K562 (cell line): ENCODE measurements around the gene KCNN3. TPM values are rescaled to one million over a fixed set of nuclear protein-coding genes. Genes with fewer than 3 reads are reported as not detected.

Experiments used
- ATAC-seq: fragments of 200-7000 bp; cut with Tn5 transposase; 3 replicates; pipeline ENCODE4 v1.9.1; 2020; ENCODE audit warnings: moderate library complexity
- BruUV-seq: library from RNA; stranded (reverse); fragments of 400-500 nt; replicated peaks from 2 replicates; lab custom pipeline; 2021; lab: Mats Ljungman, UMichigan
- CTCF ChIA-PET: fragments of 300-600 bp; formaldehyde crosslinking; extraction: SDS; loops from one replicate; lab custom pipeline; 2021; ENCODE audit warnings: low intra/inter-chr PET ratio; lab: Yijun Ruan, JAX
- POLR2A ChIA-PET: fragments of 300-600, 350-650 bp; sonication (Branson Sonifier 250); formaldehyde crosslinking; extraction: SDS; loops from one replicate; lab custom pipeline; 2021; ENCODE audit warnings: antibody characterized with exemption, inconsistent platforms; lab: Yijun Ruan, JAX
- DNase-seq, 4 experiments: peaks; one replicate each; pipeline versions ENCODE4 v3.0.0 to v3.0.0-alpha.2; 2011 to 2018; ENCODE audit warnings: low spot score in 3 of 4, mixed read lengths in 3 of 4; ENCODE audit errors: extremely low read depth in 1 of 4
- FAIRE-seq: peaks from 2 replicates; lab custom pipeline; 2011; peaks lifted over from hg19 to GRCh38; lab: Jason Lieb, UNC
- H2AFZ ChIP-seq: 2 replicates; pipeline ENCODE4 v1.6.0; 2011; ENCODE audit warnings: low read depth, low read length, control low read depth, inconsistent platforms
- H3K27ac ChIP-seq: fragments of 200-600 bp; 3 replicates; pipeline ENCODE4 v1.8.0; 2011; ENCODE audit warnings: low read depth, mild to moderate bottlenecking, control low read depth, inconsistent platforms, low read length, moderate library complexity, mixed read lengths; ENCODE audit errors: extremely low read depth
- H3K27me3 ChIP-seq, 2 experiments: fragments of 300-600 bp in 1 of 2; 2 replicates in 1 of 2; 3 replicates in 1 of 2; pipeline versions ENCODE4 v1.6.0 to v1.8.0; 2011; ENCODE audit warnings: inconsistent platforms in 2 of 2, low read length in 2 of 2, mild to moderate bottlenecking in 1 of 2, mixed read lengths in 1 of 2, moderate library complexity in 1 of 2; ENCODE audit not compliant: control insufficient read depth in 2 of 2, insufficient read depth in 2 of 2
- H3K36me3 ChIP-seq: fragments of 300-600 bp; 3 replicates; pipeline ENCODE4 v1.8.0; 2011; ENCODE audit warnings: mild to moderate bottlenecking, low read length, inconsistent platforms; ENCODE audit not compliant: control insufficient read depth, insufficient read depth
- H3K4me1 ChIP-seq, 2 experiments: fragments of 200-600 bp in 1 of 2; replicated peaks in 1 of 2; 2 replicates in 1 of 2; 3 replicates in 1 of 2; pipeline versions ENCODE4 v1.5.1 to v1.8.0; 2011; ENCODE audit warnings: inconsistent platforms in 2 of 2, low read length in 2 of 2, mild to moderate bottlenecking in 1 of 2, mixed read lengths in 1 of 2, moderate library complexity in 1 of 2; ENCODE audit not compliant: control insufficient read depth in 2 of 2, insufficient read depth in 2 of 2
- H3K4me2 ChIP-seq: 2 replicates; pipeline ENCODE4 v1.6.1; 2011; ENCODE audit warnings: low read length, control low read depth, inconsistent platforms, mixed read lengths; ENCODE audit not compliant: insufficient read depth
- H3K4me3 ChIP-seq: fragments of 200-600 bp; sonication (generic), shearing (Covaris generic); 2 replicates; pipeline ENCODE4 v1.5.1; 2016; ENCODE audit warnings: control low read depth, inconsistent platforms
- H3K79me2 ChIP-seq: fragments of 200-600 bp; 3 replicates; pipeline ENCODE4 v1.8.0; 2011; ENCODE audit warnings: low read length, inconsistent platforms; ENCODE audit not compliant: control insufficient read depth, insufficient read depth
- H3K9ac ChIP-seq, 2 experiments: 2 replicates each; pipeline versions ENCODE4 v1.6.0 to v1.6.1; 2011; ENCODE audit warnings: low read depth in 2 of 2, low read length in 2 of 2, control low read depth in 1 of 2, inconsistent platforms in 1 of 2, mild to moderate bottlenecking in 1 of 2, mixed read lengths in 1 of 2; ENCODE audit not compliant: insufficient read depth in 1 of 2
- H3K9me1 ChIP-seq: one replicate; pipeline ENCODE4 v1.6.0; 2011; ENCODE audit warnings: inconsistent platforms, mild to moderate bottlenecking, low read length, moderate library complexity; ENCODE audit not compliant: control insufficient read depth, insufficient read depth
- H3K9me3 ChIP-seq: replicated peaks from 2 replicates; pipeline ENCODE4 v1.5.1; 2011; ENCODE audit warnings: low read depth, low read length, inconsistent platforms; ENCODE audit not compliant: control insufficient read depth, insufficient read depth
- H4K20me1 ChIP-seq: replicated peaks from 2 replicates; pipeline ENCODE4 v1.6.1; 2011; ENCODE audit warnings: low read length, inconsistent platforms, mixed read lengths; ENCODE audit not compliant: control insufficient read depth, insufficient read depth
- BCOR ChIP-seq: fragments of 450-650 bp; IDR thresholded peaks from 2 replicates; pipeline ENCODE4 v1.6.1; 2016
- DDX20 ChIP-seq: fragments of 450-650 bp; IDR thresholded peaks from 2 replicates; pipeline ENCODE4 v1.6.1; 2016; ENCODE audit warnings: missing genetic modification characterization, low read depth, mild to moderate bottlenecking, missing compliant biosample characterization, moderate library complexity
- E2F3 ChIP-seq: fragments of 250-450 bp; sonication (Bioruptor Pico); IDR thresholded peaks from 2 replicates; pipeline ENCODE4 v1.4.0; 2020; ENCODE audit warnings: mild to moderate bottlenecking
- ETV1 ChIP-seq: fragments of 450-650 bp; conservative IDR thresholded peaks from 2 replicates; pipeline ENCODE4 v1.6.1; 2016; ENCODE audit warnings: missing genetic modification characterization, control low read depth, low read depth, missing compliant biosample characterization
- IRF1 ChIP-seq: sonication (generic); formaldehyde crosslinking; IDR thresholded peaks from 2 replicates; pipeline ENCODE4 v1.8.0; 2022; ENCODE audit warnings: missing genetic modification reagents, mild to moderate bottlenecking, borderline replicate concordance
- KDM2B ChIP-seq: fragments of 250-450 bp; sonication (Bioruptor Pico); IDR thresholded peaks from 2 replicates; pipeline ENCODE4 v1.8.0; 2021; ENCODE audit warnings: mild to moderate bottlenecking, moderate library complexity
- MCM5 ChIP-seq: fragments of 450-650 bp; IDR thresholded peaks from 2 replicates; pipeline ENCODE4 v1.6.1; 2016; ENCODE audit warnings: low read depth
- NFIX ChIP-seq: fragments of 250-450 bp; sonication (Bioruptor Pico); IDR thresholded peaks from 2 replicates; pipeline ENCODE4 v1.4.0; 2020; ENCODE audit warnings: low read depth, mild to moderate bottlenecking, moderate library complexity
- NRF1 ChIP-seq, 2 experiments: fragments of 450-650 bp; IDR thresholded peaks in 1 of 2; conservative IDR thresholded peaks in 1 of 2; 2 replicates each; pipeline ENCODE4 v1.6.1; 2014; ENCODE audit warnings: mild to moderate bottlenecking in 2 of 2
- RBM22 ChIP-seq: fragments of 200-400 bp; formaldehyde crosslinking; IDR thresholded peaks from 2 replicates; pipeline ENCODE4 v1.6.1; 2018; ENCODE audit warnings: low read length, low read depth; ENCODE audit not compliant: poor library complexity, severe bottlenecking
- SAP30 ChIP-seq: fragments of 200-600 bp; sonication (generic); IDR thresholded peaks from 2 replicates; pipeline ENCODE4 v1.6.1; 2012; ENCODE audit warnings: borderline replicate concordance, low read depth, mild to moderate bottlenecking, moderate library complexity, low read length, control low read depth, inconsistent platforms; ENCODE audit not compliant: insufficient read depth, poor library complexity, severe bottlenecking
- SMAD1 ChIP-seq: fragments of 150-350 bp; IDR thresholded peaks from 2 replicates; pipeline ENCODE4 v1.6.1; 2014; ENCODE audit warnings: low read length, low read depth; ENCODE audit not compliant: partially characterized antibody
- TAF15 ChIP-seq: fragments of 200-400 bp; formaldehyde crosslinking; IDR thresholded peaks from 2 replicates; pipeline ENCODE4 v1.6.1; 2017; ENCODE audit warnings: mild to moderate bottlenecking, low read depth, low read length, moderate library complexity
- ZNF140 ChIP-seq: fragments of 250-450 bp; sonication (Bioruptor Pico); IDR thresholded peaks from 2 replicates; pipeline ENCODE4 v1.8.0; 2021; ENCODE audit warnings: moderate library complexity, mild to moderate bottlenecking, inconsistent platforms
- ZNF175 ChIP-seq: fragments of 200-800 bp; sonication (Bioruptor generic); IDR thresholded peaks from 2 replicates; pipeline ENCODE4 v1.6.1; 2016; ENCODE audit warnings: low read depth, mild to moderate bottlenecking, missing genetic modification characterization, missing compliant biosample characterization
- ZNF253 ChIP-seq: fragments of 250-450 bp; sonication (Bioruptor Pico); conservative IDR thresholded peaks from 2 replicates; pipeline ENCODE4 v1.6.1; 2021; ENCODE audit warnings: mild to moderate bottlenecking
- WGBS: fragments of 100-300 bp; shearing (Covaris generic); methylation state at CpG from one replicate; pipeline ENCODE4 v1.1.6; 2016; ENCODE audit warnings: low coverage, mixed read lengths; ENCODE audit not compliant: insufficient coverage; ENCODE audit errors: missing lambda C conversion rate; 5-methylcytosine and 5-hydroxymethylcytosine counted together
- in situ Hi-C: fragments of 300-500 bp; cut with MboI; formaldehyde crosslinking; loops from 4 replicates; pipeline ENCODE4 v1.15.0; 2018; ENCODE audit warnings: inconsistent platforms, mixed read lengths
- intact Hi-C: fragments of 100-400 bp; cut with micrococcal nuclease; formaldehyde crosslinking; loops from 2 replicates; pipeline ENCODE4 v1.14.2; 2022
- polyA plus RNA-seq, 8 experiments: library from polyadenylated mRNA; depleted of rRNA in 4 of 8; stranded (reverse) in 5 of 8; unstranded in 3 of 8; fragments of >200 nt; fragmentation: Nextera tagmentation in 2 of 8; fragmentation: Illumina TruSeq in 1 of 8; extraction: Ambion mirVana in 2 of 8; extraction: Trizol in 1 of 8; gene quantifications; 2 replicates each; pipeline versions ENCODE4 v1.2.1 to v1.2.3, GENCODE V29; 2011 to 2014; ENCODE audit warnings: inconsistent platforms in 1 of 8, missing spikeins in 1 of 8
- total RNA-seq, 7 experiments: library from RNA; depleted of rRNA in 6 of 7; stranded (reverse); fragments of >200 nt in 6 of 7; fragmentation: Illumina TruSeq in 2 of 7; extraction: Trizol in 2 of 7; gene quantifications; 2 replicates each; pipeline versions ENCODE4 v1.2.1 to v1.2.3, GENCODE V29; 2011 to 2021; ENCODE audit warnings: low replicate concordance in 1 of 7
- TF ChIP-seq, protein P1 (sequence below): fragments of 200-800 bp; sonication (Bioruptor generic); IDR thresholded peaks from 2 replicates; pipeline ENCODE4 v1.6.1; 2017; ENCODE audit warnings: missing genetic modification characterization, missing compliant biosample characterization

Gene KCNN3
- total and polyA plus RNA-seq, 9 of the 15 experiments (the other 6 are each of a cell fraction or from before 2014, with no cell fraction given), result 0.02 to 0.03 TPM; not detected in 7

DNA sequence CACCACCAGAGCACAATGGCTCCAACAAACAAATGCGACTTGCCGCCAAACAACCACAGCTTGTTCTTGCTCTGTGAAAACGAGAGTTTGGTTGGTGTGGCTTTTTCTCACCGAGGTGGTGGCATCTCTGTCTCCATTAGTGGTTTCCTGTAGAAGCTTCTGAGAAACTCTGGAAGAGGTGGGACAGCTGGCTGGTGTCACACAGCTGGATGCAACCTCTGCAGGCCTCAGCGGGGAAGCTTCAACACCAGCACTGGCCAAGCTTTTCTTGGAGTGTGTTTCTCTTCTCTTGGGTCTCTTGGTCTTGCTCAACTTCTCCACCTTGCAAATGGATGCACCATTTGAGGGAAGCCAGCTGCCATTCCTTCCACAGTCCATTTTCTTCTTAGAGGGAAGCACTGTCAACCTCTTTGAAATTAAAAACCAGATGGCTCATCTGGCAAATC lies 124.8 kb downstream of the KCNN3 start:
- H3K9me1 ChIP-seq, result no peaks in the 10 kb centered on the region
- intact Hi-C loops (loop anchor here (5.0 kb wide), 1 partner anchor 78 kb away; no protein-coding TSS in a partner anchor), in situ Hi-C loops (no loop called here)
- peaks cover 60 to 80% of the 10 kb centered on the region in 2 experiments for H3K27me3 ChIP-seq
- H3K4me1 ChIP-seq, result 0 out of 5 replicates have a peak, but pooled peaks cover 0 to 3% of the 10 kb centered on the region in 2 experiments
- WGBS, result 3% methylated on average over 5 of the region's 5 CpGs
- ChIA-PET CTCF (no interaction called here), POLR2A (interaction anchor here (0.6 kb wide), 1 partner anchor 183 kb away, joined by 3 read pairs; no protein-coding TSS in a partner anchor)
- no peak for FAIRE-seq
- no peak overlapping the region for H3K9ac ChIP-seq
- H3K36me3 ChIP-seq, result no peaks in the 10 kb centered on the region
- H2AFZ ChIP-seq, result no peak overlapping the region
- no peak for DNase-seq
- TF ChIP-seq E2F3 (CRISPR knock-in tag), result no peak
- no peak for TF ChIP-seq SAP30
- no peak for TF ChIP-seq KDM2B (CRISPR knock-in tag)
- TF ChIP-seq BCOR, result no peak
- no peak for TF ChIP-seq NFIX
- TF ChIP-seq RBM22, result no peak
- TF ChIP-seq DDX20 (tag), result no peak
- no peak for TF ChIP-seq NRF1 (conservative IDR thresholded peaks at IDR 0.05 in 1 of 2, IDR thresholded peaks at IDR 0.05 in 1 of 2)
- TF ChIP-seq, protein P1, sequence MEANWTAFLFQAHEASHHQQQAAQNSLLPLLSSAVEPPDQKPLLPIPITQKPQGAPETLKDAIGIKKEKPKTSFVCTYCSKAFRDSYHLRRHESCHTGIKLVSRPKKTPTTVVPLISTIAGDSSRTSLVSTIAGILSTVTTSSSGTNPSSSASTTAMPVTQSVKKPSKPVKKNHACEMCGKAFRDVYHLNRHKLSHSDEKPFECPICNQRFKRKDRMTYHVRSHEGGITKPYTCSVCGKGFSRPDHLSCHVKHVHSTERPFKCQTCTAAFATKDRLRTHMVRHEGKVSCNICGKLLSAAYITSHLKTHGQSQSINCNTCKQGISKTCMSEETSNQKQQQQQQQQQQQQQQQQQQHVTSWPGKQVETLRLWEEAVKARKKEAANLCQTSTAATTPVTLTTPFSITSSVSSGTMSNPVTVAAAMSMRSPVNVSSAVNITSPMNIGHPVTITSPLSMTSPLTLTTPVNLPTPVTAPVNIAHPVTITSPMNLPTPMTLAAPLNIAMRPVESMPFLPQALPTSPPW (CRISPR knock-in tag), result no peak
- TF ChIP-seq SMAD1, result no peak
- TF ChIP-seq ETV1 (tag), result no peak
- no peak for TF ChIP-seq MCM5
- no peak for TF ChIP-seq ZNF175
- TF ChIP-seq IRF1, result no peak
- no peak for TF ChIP-seq ZNF253 (CRISPR knock-in tag)
- no peak for TF ChIP-seq TAF15
- no peak for TF ChIP-seq ZNF140 (CRISPR knock-in tag)
- ATAC-seq, result no peak
- H3K79me2 ChIP-seq, result no peaks in the 10 kb centered on the region
- no peak overlapping the region for H3K4me2 ChIP-seq
- BruUV-seq, result no TSS peak
- H3K4me3 ChIP-seq, result no peak overlapping the region
- no peaks in the 10 kb centered on the region for H3K9me3 ChIP-seq
- peaks cover 12% of the 10 kb centered on the region; the same call in 1 of the 2 replicates for H4K20me1 ChIP-seq
- no peak overlapping the region for H3K27ac ChIP-seq
